ENCODE data around the gene PLA2G3.

GRCh38 chr22:31139866-31140716 lies at the start of gene PLA2G3:
- TF ChIP-seq CTCF (IDR thresholded peaks at IDR 0.05) (no peak), POLR2A (IDR thresholded peaks at IDR 0.05) (no peak)

Measured in adrenal gland (tissue), 5 donors.